Keratinocyte (primary cell): ENCODE data around the gene DIAPH2. TPM values are rescaled to one million over a fixed set of nuclear protein-coding genes. Genes with fewer than 3 reads are reported as not detected.

ENCODE experiments used
- DNase-seq: peaks from one replicate; pipeline ENCODE4 v3.0.0-alpha.2; 2011; ENCODE audit warnings: low read depth, missing footprints, low spot score
- FAIRE-seq: peaks from 2 replicates; lab custom pipeline; 2011; peaks lifted over from hg19 to GRCh38; lab: Jason Lieb, UNC
- H2AFZ ChIP-seq: 2 replicates; pipeline ENCODE4 v1.6.0; 2012; ENCODE audit warnings: low read length, control low read depth, inconsistent platforms; ENCODE audit not compliant: control insufficient read depth
- H3K27ac ChIP-seq: 2 replicates; pipeline ENCODE4 v1.5.1; 2011; ENCODE audit warnings: low read length; ENCODE audit not compliant: control insufficient read depth, insufficient read depth
- H3K27me3 ChIP-seq: 3 replicates; pipeline ENCODE4 v1.6.0; 2011; ENCODE audit warnings: low read length; ENCODE audit not compliant: control insufficient read depth, insufficient read depth; ENCODE audit errors: extremely low read depth
- H3K36me3 ChIP-seq, 2 experiments: 2 replicates in 1 of 2; 3 replicates in 1 of 2; pipeline ENCODE4 v1.5.1; 2011; ENCODE audit warnings: low read length in 2 of 2, mild to moderate bottlenecking in 1 of 2; ENCODE audit not compliant: control insufficient read depth in 2 of 2, insufficient read depth in 2 of 2; ENCODE audit errors: extremely low read depth in 1 of 2
- H3K4me1 ChIP-seq: 3 replicates; pipeline ENCODE4 v1.5.1; 2011; ENCODE audit warnings: low read length; ENCODE audit not compliant: control insufficient read depth, insufficient read depth; ENCODE audit errors: extremely low read depth
- H3K4me2 ChIP-seq: 3 replicates; pipeline ENCODE4 v1.6.0; 2011; ENCODE audit warnings: low read depth, low read length; ENCODE audit not compliant: control insufficient read depth, insufficient read depth; ENCODE audit errors: extremely low read depth
- H3K4me3 ChIP-seq, 3 experiments: fragments of 200-600 bp in 1 of 3; sonication (generic) in 1 of 3; 2 replicates in 2 of 3; 3 replicates in 1 of 3; pipeline ENCODE4 v1.5.1; 2011 to 2016; ENCODE audit warnings: low read length in 3 of 3, mild to moderate bottlenecking in 3 of 3, control low read depth in 2 of 3, inconsistent platforms in 1 of 3, low read depth in 1 of 3, mixed read lengths in 1 of 3, mixed run types in 1 of 3, moderate library complexity in 1 of 3; ENCODE audit not compliant: control insufficient read depth in 2 of 3, insufficient read depth in 2 of 3; ENCODE audit errors: extremely low read depth in 1 of 3
- H3K79me2 ChIP-seq: 2 replicates; pipeline ENCODE4 v1.6.0; 2012; ENCODE audit warnings: low read length; ENCODE audit not compliant: control insufficient read depth, insufficient read depth
- H3K9ac ChIP-seq: 3 replicates; pipeline ENCODE4 v1.6.0; 2011; ENCODE audit warnings: low read length; ENCODE audit not compliant: control insufficient read depth, insufficient read depth; ENCODE audit errors: extremely low read depth
- H3K9me1 ChIP-seq: 3 replicates; pipeline ENCODE4 v1.6.0; 2011; ENCODE audit warnings: low read length; ENCODE audit not compliant: control insufficient read depth, insufficient read depth; ENCODE audit errors: extremely low read depth
- H3K9me3 ChIP-seq: 2 replicates; pipeline ENCODE4 v1.5.1; 2012; ENCODE audit warnings: low read depth, low read length; ENCODE audit not compliant: control insufficient read depth
- H4K20me1 ChIP-seq: 3 replicates; pipeline ENCODE4 v1.6.0; 2011; ENCODE audit warnings: low read length; ENCODE audit not compliant: control insufficient read depth, insufficient read depth; ENCODE audit errors: extremely low read depth
- EZH2 ChIP-seq: IDR thresholded peaks from one replicate; pipeline ENCODE4 v1.6.1; 2012; ENCODE audit warnings: inconsistent platforms, mild to moderate bottlenecking, low read length, moderate library complexity
- dilution Hi-C: fragments of 300-500 bp; cut with MboI; formaldehyde crosslinking; loops from one replicate; pipeline ENCODE4 v1.7.0; 2020; ENCODE audit warnings: low sequenced_read_pairs; ENCODE audit not compliant: extremely low pct_ligation_motif_present
- polyA plus RNA-seq, 5 experiments: library from polyadenylated mRNA; depleted of rRNA in 3 of 5; stranded (reverse) in 3 of 5; stranded (forward) in 1 of 5; unstranded in 1 of 5; fragments of >200 nt; gene quantifications; 1 replicate in 1 of 5; 2 replicates in 3 of 5; 3 replicates in 1 of 5; pipeline versions ENCODE4 v1.2.1 to v1.2.3, GENCODE V29; 2011 to 2012; ENCODE audit warnings: missing spikeins in 2 of 5, low read depth in 1 of 5, low replicate concordance in 1 of 5
- TF ChIP-seq, protein P1 (sequence below), 3 experiments: IDR thresholded peaks in 1 of 3; conservative IDR thresholded peaks in 1 of 3; optimal IDR thresholded peaks in 1 of 3; 2 replicates in 2 of 3; 3 replicates in 1 of 3; pipeline versions ENCODE3 to v1.5.1; 2011; ENCODE audit warnings: low read length in 3 of 3, mild to moderate bottlenecking in 3 of 3, moderate library complexity in 2 of 3, control low read depth in 1 of 3, inconsistent platforms in 1 of 3; ENCODE audit not compliant: insufficient read depth in 2 of 3; ENCODE audit errors: extremely low read depth in 1 of 3

The DIAPH2 gene
- polyA plus RNA-seq, 1 donor (not counting 4 experiments of a cell fraction or from before 2014, with no cell fraction given), result 7.4 TPM

DNA sequence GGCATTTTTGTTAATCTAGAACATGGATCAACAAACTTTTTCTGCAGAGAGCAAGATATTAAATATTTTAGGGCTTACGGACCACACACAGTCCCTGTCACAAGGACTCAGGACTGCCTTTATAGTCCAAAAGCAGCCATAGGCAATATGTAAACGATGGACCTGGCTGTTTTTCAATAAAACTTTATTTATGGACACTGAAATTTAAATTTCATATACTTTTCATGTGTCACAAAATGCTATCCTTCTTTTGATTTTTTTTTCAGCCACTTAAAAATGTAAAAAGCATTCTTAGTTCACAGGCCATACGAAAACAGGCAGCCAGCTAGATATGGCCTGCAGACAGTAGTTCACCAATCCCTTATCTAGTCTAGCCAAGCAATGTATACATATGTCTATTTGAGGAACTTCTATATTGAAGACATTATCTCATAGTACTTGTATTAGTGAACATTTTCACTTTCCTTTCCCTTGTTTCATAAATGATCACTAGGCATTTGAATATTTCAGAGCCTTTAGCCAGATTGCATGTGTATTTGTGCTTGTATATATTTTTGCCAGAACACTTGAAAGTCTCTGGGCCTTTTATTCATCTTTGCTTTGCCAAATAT lies 549.9 kb downstream of the DIAPH2 start:
- no peaks in the 10 kb centered on the region for H3K79me2 ChIP-seq
- H4K20me1 ChIP-seq, result no peaks in the 10 kb centered on the region
- H3K9me3 ChIP-seq, result no peaks in the 10 kb centered on the region
- dilution Hi-C loops, result no loop called here
- no peak overlapping the region for H3K9ac ChIP-seq
- H3K27me3 ChIP-seq, result no peaks in the 10 kb centered on the region
- no peaks in the 10 kb centered on the region for H3K9me1 ChIP-seq
- no peak for FAIRE-seq
- H3K4me2 ChIP-seq, result no peak overlapping the region
- no peak overlapping the region for H3K27ac ChIP-seq
- TF ChIP-seq, protein P1, sequence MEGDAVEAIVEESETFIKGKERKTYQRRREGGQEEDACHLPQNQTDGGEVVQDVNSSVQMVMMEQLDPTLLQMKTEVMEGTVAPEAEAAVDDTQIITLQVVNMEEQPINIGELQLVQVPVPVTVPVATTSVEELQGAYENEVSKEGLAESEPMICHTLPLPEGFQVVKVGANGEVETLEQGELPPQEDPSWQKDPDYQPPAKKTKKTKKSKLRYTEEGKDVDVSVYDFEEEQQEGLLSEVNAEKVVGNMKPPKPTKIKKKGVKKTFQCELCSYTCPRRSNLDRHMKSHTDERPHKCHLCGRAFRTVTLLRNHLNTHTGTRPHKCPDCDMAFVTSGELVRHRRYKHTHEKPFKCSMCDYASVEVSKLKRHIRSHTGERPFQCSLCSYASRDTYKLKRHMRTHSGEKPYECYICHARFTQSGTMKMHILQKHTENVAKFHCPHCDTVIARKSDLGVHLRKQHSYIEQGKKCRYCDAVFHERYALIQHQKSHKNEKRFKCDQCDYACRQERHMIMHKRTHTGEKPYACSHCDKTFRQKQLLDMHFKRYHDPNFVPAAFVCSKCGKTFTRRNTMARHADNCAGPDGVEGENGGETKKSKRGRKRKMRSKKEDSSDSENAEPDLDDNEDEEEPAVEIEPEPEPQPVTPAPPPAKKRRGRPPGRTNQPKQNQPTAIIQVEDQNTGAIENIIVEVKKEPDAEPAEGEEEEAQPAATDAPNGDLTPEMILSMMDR (optimal IDR thresholded peaks at IDR 0.05 in 1 of 3, IDR thresholded peaks at IDR 0.05 in 1 of 3, conservative IDR thresholded peaks at IDR 0.05 in 1 of 3; ENCODE audit: extremely low read depth in 1 of 3, insufficient read depth in 2 of 3, low read length in 3 of 3), result no peak
- no peak for TF ChIP-seq EZH2
- H2AFZ ChIP-seq, result no peak overlapping the region
- no peaks in the 10 kb centered on the region for H3K4me1 ChIP-seq
- H3K4me3 ChIP-seq, result no peak overlapping the region
- no peaks in the 10 kb centered on the region for H3K36me3 ChIP-seq
- no peak for DNase-seq

DNA sequence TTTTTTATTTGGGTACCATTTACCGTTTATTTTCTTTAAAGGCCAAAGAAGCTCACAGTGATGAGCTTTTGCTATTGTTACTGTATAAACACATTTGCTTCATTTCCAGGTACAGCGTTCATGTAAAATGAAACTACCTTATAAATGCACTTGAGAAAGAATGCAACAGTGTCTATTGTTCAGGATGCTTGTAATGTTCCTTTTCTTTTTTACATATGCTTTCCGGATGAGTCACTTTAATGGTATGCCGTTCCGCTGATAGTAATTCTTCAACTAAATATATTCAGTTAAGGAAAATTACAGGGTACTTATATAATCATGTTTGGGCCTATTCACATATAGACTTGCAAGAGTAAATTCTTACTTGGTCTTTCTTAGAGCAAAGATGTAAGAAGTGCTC lies 554.0 kb downstream of the DIAPH2 start:
- no peaks in the 10 kb centered on the region for H3K36me3 ChIP-seq
- no peak for TF ChIP-seq EZH2
- TF ChIP-seq, protein P1 (optimal IDR thresholded peaks at IDR 0.05 in 1 of 3, IDR thresholded peaks at IDR 0.05 in 1 of 3, conservative IDR thresholded peaks at IDR 0.05 in 1 of 3; ENCODE audit: extremely low read depth in 1 of 3, insufficient read depth in 2 of 3, low read length in 3 of 3), result no peak
- DNase-seq (peak; percentile 13), FAIRE-seq (peak; percentile 34)
- no peak overlapping the region for H2AFZ ChIP-seq
- no peaks in the 10 kb centered on the region for H3K27me3 ChIP-seq
- dilution Hi-C loops, result no loop called here
- H3K4me1 ChIP-seq, result no peaks in the 10 kb centered on the region
- no peaks in the 10 kb centered on the region for H4K20me1 ChIP-seq
- H3K4me3 ChIP-seq, result no peak overlapping the region
- no peaks in the 10 kb centered on the region for H3K9me3 ChIP-seq
- H3K79me2 ChIP-seq, result no peaks in the 10 kb centered on the region
- no peak overlapping the region for H3K4me2 ChIP-seq
- H3K9ac ChIP-seq, result no peak overlapping the region
- H3K9me1 ChIP-seq, result no peaks in the 10 kb centered on the region
- H3K27ac ChIP-seq, result no peak overlapping the region
